CD4-positive, CD25-positive, alpha-beta regulatory T cell (primary cell): Measurements from ENCODE around the gene HAPLN1. TPM values are rescaled to one million over a fixed set of nuclear protein-coding genes. Genes with fewer than 3 reads are reported as not detected.
A peak's percentile ranks its signal among the peaks of the same experiment; 100 is the strongest.

ENCODE experiments used
- ATAC-seq, 2 donors: fragments of 150-1000 bp; cut with Tn5 transposase; one replicate each; pipeline ENCODE4 v1.10.0; 2021; ENCODE audit warnings: low read depth in 2 of 2, moderate number of reproducible peaks in 2 of 2, moderate library complexity in 1 of 2
- DNase-seq, 3 donors: peaks; one replicate each; pipeline versions ENCODE4 v3.0.0 to v3.0.0-alpha.2; 2012 to 2022; ENCODE audit warnings: mixed read lengths in 1 of 3
- H3K27ac ChIP-seq: one replicate; pipeline ENCODE4 v1.7.0; 2013; ENCODE audit warnings: mild to moderate bottlenecking, low read length; ENCODE audit not compliant: insufficient read depth, poor library complexity, severe bottlenecking
- H3K27me3 ChIP-seq: one replicate; pipeline ENCODE4 v1.7.0; 2013; ENCODE audit warnings: low read length; ENCODE audit not compliant: control insufficient read depth, insufficient read depth
- H3K36me3 ChIP-seq: one replicate; pipeline ENCODE4 v1.7.0; 2013; ENCODE audit warnings: mild to moderate bottlenecking, low read length, moderate library complexity; ENCODE audit not compliant: control insufficient read depth, insufficient read depth
- H3K4me1 ChIP-seq: 2 replicates; pipeline ENCODE4 v1.7.0; 2013; ENCODE audit warnings: mild to moderate bottlenecking, low read length; ENCODE audit not compliant: insufficient read depth, control insufficient read depth, poor library complexity, severe bottlenecking
- H3K4me3 ChIP-seq: one replicate; pipeline ENCODE4 v1.7.0; 2013; ENCODE audit warnings: low read depth, mild to moderate bottlenecking, low read length, moderate library complexity
- H3K9me3 ChIP-seq, 2 experiments: 1 replicate in 1 of 2; 2 replicates in 1 of 2; pipeline ENCODE4 v1.7.0; 2013; ENCODE audit warnings: low read length in 2 of 2, mild to moderate bottlenecking in 1 of 2, moderate library complexity in 1 of 2; ENCODE audit not compliant: control insufficient read depth in 2 of 2
- H3K27ac Mint-ChIP-seq, 3 donors: one replicate each; pipeline ENCODE4 v1.8.0; 2020 to 2022; ENCODE audit warnings: mild to moderate bottlenecking in 3 of 3, mixed read lengths in 3 of 3, moderate library complexity in 2 of 3
- H3K27me3 Mint-ChIP-seq: one replicate; pipeline ENCODE4 v1.8.0; 2022; ENCODE audit warnings: mild to moderate bottlenecking, mixed read lengths
- H3K36me3 Mint-ChIP-seq: one replicate; pipeline ENCODE4 v1.8.0; 2020; ENCODE audit warnings: mixed read lengths
- H3K4me1 Mint-ChIP-seq, 4 donors: one replicate each; pipeline ENCODE4 v1.8.0; 2020 to 2022; ENCODE audit warnings: mixed read lengths in 4 of 4, mild to moderate bottlenecking in 1 of 4
- H3K4me3 Mint-ChIP-seq, 4 donors: one replicate each; pipeline ENCODE4 v1.8.0; 2020 to 2022; ENCODE audit warnings: mild to moderate bottlenecking in 4 of 4, mixed read lengths in 4 of 4, moderate library complexity in 3 of 4
- H3K9me3 Mint-ChIP-seq, 7 donors: one replicate each; pipeline ENCODE4 v1.8.0; 2020 to 2022; ENCODE audit warnings: mixed read lengths in 7 of 7, mild to moderate bottlenecking in 3 of 7, moderate library complexity in 2 of 7
- polyA plus RNA-seq, 4 donors: library from polyadenylated mRNA; unstranded; fragments of 300-500 nt; fragmentation: Illumina TruSeq; gene quantifications; one replicate each; pipeline ENCODE4 v1.2.3, GENCODE V29; 2021
- total RNA-seq: library from RNA; stranded (reverse); gene quantifications from one replicate; pipeline ENCODE4 v1.2.3, GENCODE V29; 2022

HAPLN1 gene
- total and polyA plus RNA-seq, 5 donors from 2014 or later: not detected

GRCh38 chr5:83715236-83716065 lies 5.2 kb downstream of the HAPLN1 start:
- no peaks in the 10 kb centered on the region for H3K36me3 Mint-ChIP-seq
- no peak overlapping the region for H3K27ac Mint-ChIP-seq
- H3K4me1 ChIP-seq: no peaks in the 10 kb centered on the region

GRCh38 chr5:83714810-83715209 lies 5.8 kb downstream of the HAPLN1 start:
- Mint-ChIP-seq H3K4me3 (no peak overlapping the region), H3K27me3 (peaks cover 7% of the 10 kb centered on the region)

More at GRCh38 chr5:83715236-83716065, 5.2 kb downstream of the HAPLN1 start:
- no peaks in the 10 kb centered on the region for H3K4me1 Mint-ChIP-seq
- H3K27me3 Mint-ChIP-seq: peaks cover 12% of the 10 kb centered on the region
- no peak for DNase-seq
- Histone ChIP-seq H3K36me3 (no peaks in the 10 kb centered on the region), H3K9me3 (no peaks in the 10 kb centered on the region), H3K27ac (no peak overlapping the region), H3K4me3 (no peak overlapping the region), H3K27me3 (no peaks in the 10 kb centered on the region)
- peaks cover 0 to 1% (median 0%) of the 10 kb centered on the region in 7 donors for H3K9me3 Mint-ChIP-seq
- ATAC-seq: no peak
- no peak overlapping the region for H3K4me3 Mint-ChIP-seq

GRCh38 chr5:83711982-83712601 lies 8.6 kb downstream of the HAPLN1 start:
- no peak overlapping the region for H3K4me3 ChIP-seq
- no peaks in the 10 kb centered on the region for H3K27me3 ChIP-seq
- H3K27ac Mint-ChIP-seq: no peak overlapping the region
- H3K9me3 ChIP-seq: no peaks in the 10 kb centered on the region
- H3K36me3 ChIP-seq: no peaks in the 10 kb centered on the region
- peak in 1 of 3 donors; percentile 30 for DNase-seq
- no peaks in the 10 kb centered on the region for H3K27me3 Mint-ChIP-seq
- H3K4me1 ChIP-seq: no peaks in the 10 kb centered on the region
- ATAC-seq: no peak
- H3K27ac ChIP-seq: no peak overlapping the region
- H3K36me3 Mint-ChIP-seq: no peaks in the 10 kb centered on the region
- H3K4me1 Mint-ChIP-seq: no peaks in the 10 kb centered on the region
- H3K9me3 Mint-ChIP-seq: peaks cover 0 to 3% (median 0%) of the 10 kb centered on the region in 7 donors
- no peak overlapping the region for H3K4me3 Mint-ChIP-seq

More at GRCh38 chr5:83714810-83715209, 5.8 kb downstream of the HAPLN1 start:
- Histone ChIP-seq H3K36me3 (no peaks in the 10 kb centered on the region), H3K27me3 (no peaks in the 10 kb centered on the region), H3K9me3 (no peaks in the 10 kb centered on the region), H3K4me1 (no peaks in the 10 kb centered on the region), H3K4me3 (no peak overlapping the region), H3K27ac (no peak overlapping the region)
- no peak overlapping the region for H3K27ac Mint-ChIP-seq
- ATAC-seq: no peak
- peaks cover 0 to 1% (median 0%) of the 10 kb centered on the region in 7 donors for H3K9me3 Mint-ChIP-seq
- DNase-seq: no peak
- H3K4me1 Mint-ChIP-seq: no peaks in the 10 kb centered on the region
- no peaks in the 10 kb centered on the region for H3K36me3 Mint-ChIP-seq

GRCh38 chr5:83709973-83710372 lies 10.7 kb downstream of the HAPLN1 start:
- no peaks in the 10 kb centered on the region for H3K9me3 ChIP-seq
- Mint-ChIP-seq H3K27ac (no peak overlapping the region), H3K27me3 (peaks cover 4% of the 10 kb centered on the region), H3K36me3 (no peaks in the 10 kb centered on the region), H3K4me1 (no peaks in the 10 kb centered on the region), H3K4me3 (no peak overlapping the region), H3K9me3 (peaks cover 0 to 3% (median 0%) of the 10 kb centered on the region in 7 donors)
- no peaks in the 10 kb centered on the region for H3K27me3 ChIP-seq
- H3K27ac ChIP-seq: no peak overlapping the region
- no peak overlapping the region for H3K4me3 ChIP-seq
- ATAC-seq (no peak), DNase-seq (no peak)
- no peaks in the 10 kb centered on the region for H3K4me1 ChIP-seq
- H3K36me3 ChIP-seq: no peaks in the 10 kb centered on the region

- no peak for DNase-seq
- H3K9me3 Mint-ChIP-seq: peaks cover 0 to 4% (median 2%) of the 10 kb centered on the region in 7 donors
- H3K27me3 Mint-ChIP-seq: peaks cover 4% of the 10 kb centered on the region
- H3K4me1 Mint-ChIP-seq: no peaks in the 10 kb centered on the region
- Histone ChIP-seq H3K9me3 (no peaks in the 10 kb centered on the region), H3K36me3 (no peaks in the 10 kb centered on the region), H3K4me3 (no peak overlapping the region), H3K27ac (no peak overlapping the region), H3K4me1 (no peaks in the 10 kb centered on the region), H3K27me3 (no peaks in the 10 kb centered on the region)
- no peaks in the 10 kb centered on the region for H3K36me3 Mint-ChIP-seq
- no peak for ATAC-seq
- no peak overlapping the region for H3K27ac Mint-ChIP-seq
- no peak overlapping the region for H3K4me3 Mint-ChIP-seq
Observed at GRCh38 chr5:83708170-83708569, 12.5 kb downstream of the HAPLN1 start.

GRCh38 chr5:83703059-83703458 lies 17.6 kb downstream of the HAPLN1 start:
- Histone ChIP-seq H3K9me3 (no peaks in the 10 kb centered on the region), H3K4me1 (no peaks in the 10 kb centered on the region), H3K4me3 (no peak overlapping the region), H3K27me3 (no peaks in the 10 kb centered on the region), H3K27ac (no peak overlapping the region), H3K36me3 (no peaks in the 10 kb centered on the region)
- no peak for DNase-seq
- Mint-ChIP-seq H3K27ac (no peak overlapping the region), H3K36me3 (no peaks in the 10 kb centered on the region), H3K4me1 (no peaks in the 10 kb centered on the region), H3K4me3 (no peak overlapping the region), H3K9me3 (peaks cover 0 to 5% (median 2%) of the 10 kb centered on the region in 7 donors), H3K27me3 (peaks cover 4% of the 10 kb centered on the region)
- ATAC-seq: no peak

GRCh38 chr5:83701886-83702285 lies 18.8 kb downstream of the HAPLN1 start:
- ATAC-seq (no peak), DNase-seq (no peak)
- no peaks in the 10 kb centered on the region for H3K27me3 ChIP-seq
- peaks cover 0 to 7% (median 0%) of the 10 kb centered on the region in 7 donors for H3K9me3 Mint-ChIP-seq
- H3K36me3 ChIP-seq: no peaks in the 10 kb centered on the region
- no peaks in the 10 kb centered on the region for H3K4me1 Mint-ChIP-seq
- H3K36me3 Mint-ChIP-seq: no peaks in the 10 kb centered on the region
- H3K4me3 Mint-ChIP-seq: no peak overlapping the region
- no peak overlapping the region for H3K4me3 ChIP-seq
- no peaks in the 10 kb centered on the region for H3K4me1 ChIP-seq
- no peaks in the 10 kb centered on the region for H3K9me3 ChIP-seq
- H3K27me3 Mint-ChIP-seq: peaks cover 4% of the 10 kb centered on the region
- no peak overlapping the region for H3K27ac ChIP-seq
- H3K27ac Mint-ChIP-seq: no peak overlapping the region
